Measurements from ENCODE around the gene GHRHR. TPM values are rescaled to one million over a fixed set of nuclear protein-coding genes. Genes with fewer than 3 reads are reported as not detected.

The GHRHR gene
- polyA plus RNA-seq, 2 donors: not detected

DNA sequence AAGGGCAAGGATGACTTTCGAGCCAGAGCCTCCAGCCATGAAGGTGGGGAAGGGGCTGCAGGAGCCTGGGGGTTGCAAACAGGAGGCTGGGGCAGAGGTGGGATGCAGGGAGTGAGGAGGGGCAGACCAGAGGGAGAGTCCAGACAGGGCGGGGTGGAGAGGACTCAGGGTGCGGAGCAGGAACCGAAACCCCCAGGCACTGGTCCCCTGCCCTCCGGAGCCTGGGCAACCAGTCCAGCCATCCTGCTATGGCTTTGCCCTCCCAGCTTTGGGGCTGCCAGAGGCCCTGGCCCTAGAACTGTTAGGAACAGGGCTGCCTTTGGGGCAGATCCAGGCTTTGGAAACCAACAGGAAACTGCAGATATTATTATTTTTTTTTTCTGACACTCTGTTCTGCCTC lies 24.2 kb downstream of the GHRHR start:
- H3K27me3 ChIP-seq (ENCODE audit: control insufficient read depth in 1 of 2, insufficient read depth in 2 of 2, low read length in 2 of 2): no peaks in the 10 kb centered on the region
- H3K27ac ChIP-seq (ENCODE audit: low read depth in 2 of 2, low read length in 1 of 2): no peak overlapping the region
- no peaks in the 10 kb centered on the region for H3K9me3 ChIP-seq (ENCODE audit: control insufficient read depth in 2 of 2, insufficient read depth in 1 of 2, low read depth in 1 of 2, low read length in 1 of 2)
- H3K36me3 ChIP-seq (ENCODE audit: control insufficient read depth in 2 of 2, insufficient read depth in 2 of 2, low read length in 1 of 2): no peaks in the 10 kb centered on the region
- H3K4me3 ChIP-seq (ENCODE audit: low read depth in 1 of 2, low read length in 2 of 2): no peak overlapping the region
- peaks cover 5 to 13% of the 10 kb centered on the region in 2 donors for H3K4me1 ChIP-seq (ENCODE audit: control insufficient read depth in 2 of 2, insufficient read depth in 2 of 2, low read length in 1 of 2)
- WGBS, 2 donors: 90 to 91% methylated on average over 5 of the region's 5 CpGs

DNA sequence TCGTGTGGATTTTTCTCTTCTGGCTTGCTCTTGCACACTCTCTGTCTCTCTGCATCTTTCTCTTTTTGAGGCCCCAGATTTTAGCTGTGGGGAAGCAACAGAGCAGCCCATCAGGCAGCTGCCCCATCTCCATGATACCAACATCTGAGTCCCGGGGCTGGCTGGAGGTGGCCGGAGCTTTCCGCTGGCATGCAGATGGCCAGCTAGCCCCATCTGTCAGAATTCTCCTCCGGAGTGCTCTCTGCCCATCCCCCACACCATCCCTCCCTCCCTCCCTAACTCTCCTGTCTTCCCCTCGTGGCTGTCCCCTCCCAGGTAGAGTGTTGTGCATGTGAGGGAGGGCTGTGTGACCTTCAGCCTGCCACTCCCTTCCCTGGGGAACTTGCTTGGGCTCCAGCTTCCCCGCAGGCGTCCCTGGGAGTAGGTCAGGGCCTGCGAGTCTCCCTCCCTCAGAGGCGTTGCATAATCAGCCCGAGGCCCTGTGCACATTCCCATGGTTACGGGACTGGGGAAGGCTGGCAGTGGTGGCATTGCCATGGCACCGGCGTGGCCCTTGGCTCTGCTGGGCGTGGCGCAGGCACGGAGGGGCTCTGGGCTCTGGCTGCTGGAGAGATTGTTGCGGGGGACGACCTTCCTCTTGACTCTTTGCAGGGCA lies 24.7 kb downstream of the GHRHR start:
- WGBS, 2 donors: 40 to 42% methylated on average over 19 of the region's 19 CpGs
- Histone ChIP-seq H3K36me3 (ENCODE audit: control insufficient read depth in 2 of 2, insufficient read depth in 2 of 2, low read length in 1 of 2) (no peaks in the 10 kb centered on the region), H3K4me1 (ENCODE audit: control insufficient read depth in 2 of 2, insufficient read depth in 2 of 2, low read length in 1 of 2) (peaks cover 5 to 16% of the 10 kb centered on the region in 2 donors), H3K9me3 (ENCODE audit: control insufficient read depth in 2 of 2, insufficient read depth in 1 of 2, low read depth in 1 of 2, low read length in 1 of 2) (no peaks in the 10 kb centered on the region), H3K27me3 (ENCODE audit: control insufficient read depth in 1 of 2, insufficient read depth in 2 of 2, low read length in 2 of 2) (no peaks in the 10 kb centered on the region), H3K27ac (ENCODE audit: low read depth in 2 of 2, low read length in 1 of 2) (no peak overlapping the region), H3K4me3 (ENCODE audit: low read depth in 1 of 2, low read length in 2 of 2) (no peak overlapping the region)

DNA sequence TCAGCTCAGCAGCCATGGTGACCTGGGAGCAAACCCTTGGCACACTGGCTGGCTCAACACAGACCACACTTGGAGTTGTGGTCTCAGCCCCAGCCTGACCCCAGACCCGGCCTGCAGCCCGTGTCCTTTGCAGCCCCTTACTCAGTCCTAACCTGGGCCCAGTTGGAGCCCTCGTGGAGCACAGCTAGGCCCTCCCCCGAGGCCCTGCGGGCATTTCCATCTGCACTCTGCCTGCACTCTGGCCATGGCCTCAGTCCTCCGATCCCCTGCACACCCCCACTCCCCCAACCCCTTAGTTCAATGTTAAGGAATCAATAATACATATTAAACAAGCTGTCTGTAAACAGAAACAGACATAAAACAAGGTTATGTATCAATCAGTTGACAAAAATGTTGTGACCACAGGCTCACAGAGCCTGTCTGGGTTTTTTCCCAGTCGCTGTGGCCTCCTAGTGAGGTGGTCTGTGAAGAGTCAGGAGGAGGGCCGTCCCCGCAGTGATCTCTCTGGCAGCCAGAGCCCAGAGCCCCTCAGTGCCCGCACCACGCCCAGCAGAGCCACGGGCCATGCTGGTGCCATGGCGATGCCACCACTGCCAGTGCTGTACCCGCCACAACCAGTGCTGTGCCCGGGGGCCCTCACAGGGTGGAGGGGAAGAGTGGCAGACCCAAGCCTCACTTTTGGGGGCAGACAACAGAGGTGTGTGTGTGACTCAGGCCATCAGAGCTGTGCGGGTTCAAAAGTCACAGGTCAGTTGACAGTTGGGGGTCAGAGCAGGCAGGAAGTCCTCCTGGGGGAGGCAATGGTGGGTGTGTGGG lies 25.5 kb downstream of the GHRHR start:
- Histone ChIP-seq H3K4me1 (ENCODE audit: control insufficient read depth in 2 of 2, insufficient read depth in 2 of 2, low read length in 1 of 2) (peaks cover 5 to 16% of the 10 kb centered on the region in 2 donors), H3K9me3 (ENCODE audit: control insufficient read depth in 2 of 2, insufficient read depth in 1 of 2, low read depth in 1 of 2, low read length in 1 of 2) (peaks cover 0 to 5% of the 10 kb centered on the region in 2 donors), H3K27ac (ENCODE audit: low read depth in 2 of 2, low read length in 1 of 2) (no peak overlapping the region), H3K4me3 (ENCODE audit: low read depth in 1 of 2, low read length in 2 of 2) (no peak overlapping the region), H3K27me3 (ENCODE audit: control insufficient read depth in 1 of 2, insufficient read depth in 2 of 2, low read length in 2 of 2) (no peaks in the 10 kb centered on the region), H3K36me3 (ENCODE audit: control insufficient read depth in 2 of 2, insufficient read depth in 2 of 2, low read length in 1 of 2) (no peaks in the 10 kb centered on the region)
- WGBS, 2 donors: 82 to 84% methylated on average over 16 of the region's 16 CpGs

DNA sequence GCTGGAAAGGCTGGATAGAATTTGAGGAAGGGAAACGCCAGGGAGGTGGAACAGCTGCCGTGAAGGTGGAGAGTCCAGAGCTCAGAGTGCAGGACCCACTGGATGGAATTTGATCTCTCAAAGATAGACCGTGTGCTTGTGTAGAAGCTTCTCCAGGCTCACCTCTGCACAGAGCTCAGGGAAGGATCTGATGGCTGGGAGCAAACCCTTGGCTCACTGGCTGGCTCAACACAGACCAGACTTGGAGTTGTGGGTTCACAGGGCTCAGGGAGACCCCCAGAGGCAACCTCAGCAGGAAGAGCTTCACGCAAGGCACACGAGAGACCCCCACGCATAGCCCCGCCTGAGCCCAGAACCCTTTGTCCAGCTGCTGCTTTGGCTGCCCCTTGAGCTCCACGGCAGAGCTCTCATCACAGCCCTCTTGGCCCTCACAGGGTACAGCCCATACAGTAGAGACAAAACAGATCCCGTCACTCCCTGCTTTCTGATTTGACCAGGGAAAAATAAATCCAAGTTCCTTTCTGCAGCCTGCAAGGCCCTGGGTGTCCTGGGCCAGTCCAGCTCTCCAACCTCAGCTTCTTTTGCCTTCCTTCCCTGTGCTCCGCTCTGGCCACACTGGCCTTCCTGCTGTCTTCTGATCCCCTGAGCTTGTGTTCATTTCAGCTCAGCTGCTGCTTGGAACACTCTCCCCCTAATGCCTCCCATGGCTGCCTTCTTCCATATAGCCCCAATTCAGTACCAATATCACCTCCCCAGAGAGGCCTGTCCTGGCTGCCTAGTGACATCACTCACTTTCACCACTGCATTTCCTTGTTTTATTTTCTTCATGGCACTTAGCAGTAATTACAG lies 26.3 kb downstream of the GHRHR start:
- no peaks in the 10 kb centered on the region for H3K36me3 ChIP-seq (ENCODE audit: control insufficient read depth in 2 of 2, insufficient read depth in 2 of 2, low read length in 1 of 2)
- H3K9me3 ChIP-seq (ENCODE audit: control insufficient read depth in 2 of 2, insufficient read depth in 1 of 2, low read depth in 1 of 2, low read length in 1 of 2): peaks cover 0 to 6% of the 10 kb centered on the region in 2 donors
- 86 to 91% methylated on average over 10 of the region's 10 CpGs for WGBS, 2 donors
- no peaks in the 10 kb centered on the region for H3K27me3 ChIP-seq (ENCODE audit: control insufficient read depth in 1 of 2, insufficient read depth in 2 of 2, low read length in 2 of 2)
- H3K4me1 ChIP-seq (ENCODE audit: control insufficient read depth in 2 of 2, insufficient read depth in 2 of 2, low read length in 1 of 2): peaks cover 5 to 16% of the 10 kb centered on the region in 2 donors
- no peak overlapping the region for H3K27ac ChIP-seq (ENCODE audit: low read depth in 2 of 2, low read length in 1 of 2)
- no peak overlapping the region for H3K4me3 ChIP-seq (ENCODE audit: low read depth in 1 of 2, low read length in 2 of 2)

DNA sequence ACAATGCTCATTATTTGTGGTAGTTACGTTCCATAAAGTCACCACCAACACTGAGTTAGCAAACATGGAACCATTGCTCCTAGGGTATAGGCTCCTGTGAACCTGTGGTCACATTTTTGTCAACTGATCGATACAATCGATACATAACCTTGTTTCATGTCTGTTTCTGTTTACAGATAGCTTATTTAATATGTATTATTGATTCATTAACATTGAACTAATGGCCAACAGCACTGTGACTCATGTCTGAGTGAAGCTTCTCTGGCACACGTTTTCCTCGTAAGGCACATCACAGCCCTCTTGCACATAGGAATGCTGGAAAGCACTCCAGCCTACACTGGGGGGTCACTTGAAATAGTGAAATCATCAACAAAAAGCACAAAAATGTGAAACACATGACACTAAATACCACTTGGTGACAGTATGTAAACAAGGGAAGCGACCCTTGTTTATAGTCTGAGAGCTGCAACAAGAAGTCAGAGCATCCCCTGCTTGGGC lies 27.0 kb downstream of the GHRHR start:
- Histone ChIP-seq H3K4me3 (ENCODE audit: low read depth in 1 of 2, low read length in 2 of 2) (no peak overlapping the region), H3K27me3 (ENCODE audit: control insufficient read depth in 1 of 2, insufficient read depth in 2 of 2, low read length in 2 of 2) (no peaks in the 10 kb centered on the region), H3K9me3 (ENCODE audit: control insufficient read depth in 2 of 2, insufficient read depth in 1 of 2, low read depth in 1 of 2, low read length in 1 of 2) (peaks cover 0 to 6% of the 10 kb centered on the region in 2 donors), H3K4me1 (ENCODE audit: control insufficient read depth in 2 of 2, insufficient read depth in 2 of 2, low read length in 1 of 2) (peaks cover 5 to 14% of the 10 kb centered on the region in 2 donors), H3K36me3 (ENCODE audit: control insufficient read depth in 2 of 2, insufficient read depth in 2 of 2, low read length in 1 of 2) (no peaks in the 10 kb centered on the region), H3K27ac (ENCODE audit: low read depth in 2 of 2, low read length in 1 of 2) (no peak overlapping the region)
- 69 to 81% methylated on average over 6 of the region's 6 CpGs for WGBS, 2 donors

DNA sequence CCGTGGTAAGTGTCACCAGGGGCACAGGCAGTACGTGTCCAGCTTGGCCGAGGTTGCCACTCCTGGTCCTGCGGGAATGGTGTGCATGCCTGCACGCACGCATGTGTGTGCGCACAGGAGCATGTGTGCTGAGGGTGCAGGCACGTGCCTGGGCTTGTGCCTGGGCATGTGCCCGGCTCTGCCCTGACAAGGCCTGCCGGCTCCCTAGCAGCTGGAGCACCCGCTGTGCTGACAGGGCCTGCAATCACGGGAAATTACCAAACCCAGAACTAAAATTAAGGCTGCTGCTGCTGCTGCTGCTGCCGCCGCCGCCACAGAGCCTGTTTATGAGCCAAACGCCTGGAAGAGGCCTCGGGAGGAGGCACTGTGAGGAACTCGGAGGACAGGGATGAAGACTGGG lies 28.7 kb downstream of the GHRHR start:
- peaks cover 0 to 6% of the 10 kb centered on the region in 2 donors for H3K9me3 ChIP-seq (ENCODE audit: control insufficient read depth in 2 of 2, insufficient read depth in 1 of 2, low read depth in 1 of 2, low read length in 1 of 2)
- peaks cover 5 to 14% of the 10 kb centered on the region in 2 donors for H3K4me1 ChIP-seq (ENCODE audit: control insufficient read depth in 2 of 2, insufficient read depth in 2 of 2, low read length in 1 of 2)
- H3K27me3 ChIP-seq (ENCODE audit: control insufficient read depth in 1 of 2, insufficient read depth in 2 of 2, low read length in 2 of 2): no peaks in the 10 kb centered on the region
- H3K4me3 ChIP-seq (ENCODE audit: low read depth in 1 of 2, low read length in 2 of 2): no peak overlapping the region
- WGBS, 2 donors: 49 to 75% methylated on average over 18 of the region's 18 CpGs
- H3K36me3 ChIP-seq (ENCODE audit: control insufficient read depth in 2 of 2, insufficient read depth in 2 of 2, low read length in 1 of 2): no peaks in the 10 kb centered on the region
- H3K27ac ChIP-seq (ENCODE audit: low read depth in 2 of 2, low read length in 1 of 2): no peak overlapping the region

DNA sequence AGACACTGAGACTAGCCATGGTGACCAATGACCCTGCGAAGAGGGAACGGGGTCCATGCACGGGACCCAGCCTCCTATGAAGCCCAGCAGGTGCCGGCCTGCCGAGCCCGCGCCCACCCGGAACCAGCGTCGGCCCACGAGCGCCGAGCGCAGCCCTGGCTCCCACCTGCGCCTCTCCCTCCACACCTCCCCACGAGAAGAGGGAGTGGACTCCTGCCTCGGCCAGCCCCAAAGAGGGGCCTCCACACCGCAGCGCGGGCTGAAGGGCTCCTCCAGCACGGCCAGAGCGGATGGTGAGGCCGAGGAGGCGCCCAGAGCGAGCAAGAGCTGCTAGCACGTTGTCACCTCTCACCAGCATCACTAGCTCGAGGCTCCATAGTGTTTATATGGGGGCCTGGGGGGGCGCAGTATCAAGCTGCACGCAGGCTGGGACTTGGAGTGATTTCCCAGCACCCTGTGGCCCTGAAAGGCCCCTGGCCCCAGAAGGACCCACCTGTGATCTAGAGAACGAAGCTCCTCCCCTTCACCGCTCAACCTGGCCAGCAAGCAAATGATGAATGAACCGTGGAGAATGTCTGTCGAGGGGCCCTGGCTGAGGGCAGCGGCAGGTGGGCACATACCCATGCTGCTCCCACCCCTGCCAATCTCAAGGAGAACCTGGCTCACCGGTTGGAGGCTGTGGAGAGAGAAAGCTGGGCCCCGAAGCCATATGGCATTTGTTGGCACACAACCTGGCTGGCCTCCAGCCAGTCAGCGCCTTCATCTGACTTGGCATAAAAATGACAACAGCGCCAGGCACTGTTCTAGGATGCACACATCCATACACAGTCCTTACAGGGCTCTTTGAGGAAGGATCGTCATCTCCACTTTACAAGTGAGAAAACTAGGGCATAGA lies 30.7 kb downstream of the GHRHR start:
- Histone ChIP-seq H3K9me3 (ENCODE audit: control insufficient read depth in 2 of 2, insufficient read depth in 1 of 2, low read depth in 1 of 2, low read length in 1 of 2) (peaks cover 0 to 6% of the 10 kb centered on the region in 2 donors), H3K4me1 (ENCODE audit: control insufficient read depth in 2 of 2, insufficient read depth in 2 of 2, low read length in 1 of 2) (peaks cover 0 to 9% of the 10 kb centered on the region in 2 donors), H3K4me3 (ENCODE audit: low read depth in 1 of 2, low read length in 2 of 2) (no peak overlapping the region), H3K27me3 (ENCODE audit: control insufficient read depth in 1 of 2, insufficient read depth in 2 of 2, low read length in 2 of 2) (no peaks in the 10 kb centered on the region), H3K36me3 (ENCODE audit: control insufficient read depth in 2 of 2, insufficient read depth in 2 of 2, low read length in 1 of 2) (no peaks in the 10 kb centered on the region), H3K27ac (ENCODE audit: low read depth in 2 of 2, low read length in 1 of 2) (no peak overlapping the region)
- 91 to 94% methylated on average over 37 to 39 of the region's 39 CpGs for WGBS, 2 donors

DNA sequence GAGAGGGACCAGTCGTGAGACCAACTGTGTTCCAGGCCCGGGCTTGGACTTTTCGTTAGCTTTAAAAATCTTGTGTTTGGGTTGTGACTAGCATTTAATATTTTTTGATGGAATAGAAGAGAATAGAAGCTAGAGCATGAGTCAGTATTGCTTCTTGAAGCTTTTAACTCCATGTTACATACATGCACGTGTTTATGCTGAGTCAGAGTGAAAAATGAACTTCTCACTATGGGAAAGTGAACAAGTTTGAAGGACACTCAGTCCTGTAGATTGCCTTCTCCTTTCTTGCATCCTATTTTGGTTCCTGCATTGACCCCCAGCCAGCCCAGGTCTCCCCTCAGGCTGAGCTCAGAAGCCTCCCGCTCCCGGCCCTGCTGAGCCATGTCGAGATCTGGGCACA lies 31.8 kb downstream of the GHRHR start:
- peaks cover 0 to 6% of the 10 kb centered on the region in 2 donors for H3K9me3 ChIP-seq (ENCODE audit: control insufficient read depth in 2 of 2, insufficient read depth in 1 of 2, low read depth in 1 of 2, low read length in 1 of 2)
- 88% methylated on average over 7 of the region's 7 CpGs for WGBS, 2 donors

More for the DNA sequence above, 31.8 kb downstream of the GHRHR start:
- no peaks in the 10 kb centered on the region for H3K36me3 ChIP-seq (ENCODE audit: control insufficient read depth in 2 of 2, insufficient read depth in 2 of 2, low read length in 1 of 2)
- no peak overlapping the region for H3K27ac ChIP-seq (ENCODE audit: low read depth in 2 of 2, low read length in 1 of 2)
- H3K4me3 ChIP-seq (ENCODE audit: low read depth in 1 of 2, low read length in 2 of 2): no peak overlapping the region
- H3K4me1 ChIP-seq (ENCODE audit: control insufficient read depth in 2 of 2, insufficient read depth in 2 of 2, low read length in 1 of 2): peaks cover 0 to 9% of the 10 kb centered on the region in 2 donors
- no peaks in the 10 kb centered on the region for H3K27me3 ChIP-seq (ENCODE audit: control insufficient read depth in 1 of 2, insufficient read depth in 2 of 2, low read length in 2 of 2)

Data from esophagus (tissue), 2 donors.